ENCODE measurements around the gene ZNRF2. TPM values are rescaled to one million over a fixed set of nuclear protein-coding genes. Genes with fewer than 3 reads are reported as not detected.

ZNRF2 gene
- total RNA-seq, 6 donors from 2014 or later: 20.2 to 44.1 (median 27.1) TPM

DNA sequence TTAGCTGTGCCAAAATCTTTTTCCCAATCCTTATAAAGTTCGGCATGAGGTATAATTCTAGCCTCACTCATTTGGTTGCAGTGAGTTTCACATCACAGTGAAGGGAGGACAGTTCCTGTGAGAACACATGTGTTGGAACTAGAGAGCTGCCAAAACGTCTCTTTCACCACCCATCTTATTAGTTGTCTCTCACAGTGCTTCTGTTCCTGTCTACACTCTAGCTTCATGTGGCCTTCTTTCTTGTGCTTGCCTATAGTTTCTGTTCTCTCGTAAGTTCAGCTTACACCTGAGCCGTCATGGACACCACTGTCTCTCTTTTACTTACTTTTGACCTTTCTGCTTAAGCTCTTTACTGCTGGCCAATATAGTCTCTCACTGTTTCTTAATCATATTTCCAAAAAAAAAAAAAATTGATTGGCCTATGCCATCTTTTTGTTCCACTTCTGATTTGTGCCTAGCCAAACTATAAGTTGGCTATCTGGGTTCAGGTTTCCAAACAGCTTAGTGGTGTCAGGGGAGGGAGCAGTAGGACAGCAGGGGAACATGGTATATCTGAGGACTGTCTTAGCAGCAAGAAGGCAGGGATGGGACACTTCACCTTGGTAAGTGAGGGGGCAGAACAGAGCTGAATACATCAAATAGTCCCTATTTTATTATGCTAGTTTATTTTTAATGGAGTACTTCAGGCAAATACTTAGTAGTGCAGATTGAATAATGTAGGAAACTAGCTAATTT lies 38.0 kb downstream of the ZNRF2 start:
- ATAC-seq (ENCODE audit: low FRiP score in 2 of 2) (peak; percentile 63 to 83), DNase-seq (no peak)
- Histone ChIP-seq H3K27ac (peak overlapping the region; percentile 49 to 71 (median 62)), H3K4me1 (peaks cover 6 to 20% (median 11%) of the 10 kb centered on the region in 4 donors), H3K4me3 (peak overlapping the region in 2 of 4 donors; percentile 15 to 25), H3K9me3 (no peaks in the 10 kb centered on the region), H3K36me3 (peaks cover 0 to 2% (median 0%) of the 10 kb centered on the region in 4 donors), H3K27me3 (no peaks in the 10 kb centered on the region)
- 44 to 62% methylated on average over 4 of the region's 4 CpGs for WGBS, 2 donors
- no peak for TF ChIP-seq EP300 (IDR thresholded peaks at IDR 0.05)
- peak in 1 of 4 donors; percentile 21 for TF ChIP-seq POLR2A (IDR thresholded peaks at IDR 0.05)
- TF ChIP-seq, protein P1, sequence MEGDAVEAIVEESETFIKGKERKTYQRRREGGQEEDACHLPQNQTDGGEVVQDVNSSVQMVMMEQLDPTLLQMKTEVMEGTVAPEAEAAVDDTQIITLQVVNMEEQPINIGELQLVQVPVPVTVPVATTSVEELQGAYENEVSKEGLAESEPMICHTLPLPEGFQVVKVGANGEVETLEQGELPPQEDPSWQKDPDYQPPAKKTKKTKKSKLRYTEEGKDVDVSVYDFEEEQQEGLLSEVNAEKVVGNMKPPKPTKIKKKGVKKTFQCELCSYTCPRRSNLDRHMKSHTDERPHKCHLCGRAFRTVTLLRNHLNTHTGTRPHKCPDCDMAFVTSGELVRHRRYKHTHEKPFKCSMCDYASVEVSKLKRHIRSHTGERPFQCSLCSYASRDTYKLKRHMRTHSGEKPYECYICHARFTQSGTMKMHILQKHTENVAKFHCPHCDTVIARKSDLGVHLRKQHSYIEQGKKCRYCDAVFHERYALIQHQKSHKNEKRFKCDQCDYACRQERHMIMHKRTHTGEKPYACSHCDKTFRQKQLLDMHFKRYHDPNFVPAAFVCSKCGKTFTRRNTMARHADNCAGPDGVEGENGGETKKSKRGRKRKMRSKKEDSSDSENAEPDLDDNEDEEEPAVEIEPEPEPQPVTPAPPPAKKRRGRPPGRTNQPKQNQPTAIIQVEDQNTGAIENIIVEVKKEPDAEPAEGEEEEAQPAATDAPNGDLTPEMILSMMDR (IDR thresholded peaks at IDR 0.05): no peak

DNA sequence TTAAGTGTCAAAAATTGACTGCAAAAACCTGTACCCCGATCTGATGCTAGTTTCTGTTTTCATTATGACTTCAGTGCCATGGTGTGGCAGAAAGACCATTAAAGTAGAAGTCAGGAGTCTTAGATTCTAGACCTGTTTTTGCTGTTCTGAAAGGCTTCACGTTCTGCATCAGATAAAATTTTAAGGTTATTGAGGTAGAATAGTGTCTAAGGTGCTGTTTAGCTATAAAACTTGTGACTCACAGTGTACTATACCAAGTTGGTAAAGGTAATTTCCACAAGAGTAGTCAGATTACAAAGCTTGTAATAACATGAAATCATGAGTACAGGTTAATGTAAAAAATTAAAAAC lies 38.6 kb downstream of the ZNRF2 start:
- no peak for TF ChIP-seq POLR2A (IDR thresholded peaks at IDR 0.05)
- no peak for TF ChIP-seq POLR2AphosphoS5 (IDR thresholded peaks at IDR 0.05)
- TF ChIP-seq EP300 (IDR thresholded peaks at IDR 0.05): no peak
- TF ChIP-seq, protein P1 (IDR thresholded peaks at IDR 0.05): no peak
- ATAC-seq (ENCODE audit: low FRiP score in 2 of 2) (peak in 1 of 2 donors; percentile 12), DNase-seq (no peak)
- 50 to 73% methylated on average over 2 of the region's 2 CpGs for WGBS, 2 donors
- Histone ChIP-seq H3K4me1 (peaks cover 8 to 20% (median 11%) of the 10 kb centered on the region in 4 donors), H3K27me3 (no peaks in the 10 kb centered on the region), H3K27ac (peak overlapping the region; percentile 43 to 71 (median 62)), H3K36me3 (peaks cover 0 to 2% (median 0%) of the 10 kb centered on the region in 4 donors), H3K4me3 (no peak overlapping the region), H3K9me3 (no peaks in the 10 kb centered on the region)

DNA sequence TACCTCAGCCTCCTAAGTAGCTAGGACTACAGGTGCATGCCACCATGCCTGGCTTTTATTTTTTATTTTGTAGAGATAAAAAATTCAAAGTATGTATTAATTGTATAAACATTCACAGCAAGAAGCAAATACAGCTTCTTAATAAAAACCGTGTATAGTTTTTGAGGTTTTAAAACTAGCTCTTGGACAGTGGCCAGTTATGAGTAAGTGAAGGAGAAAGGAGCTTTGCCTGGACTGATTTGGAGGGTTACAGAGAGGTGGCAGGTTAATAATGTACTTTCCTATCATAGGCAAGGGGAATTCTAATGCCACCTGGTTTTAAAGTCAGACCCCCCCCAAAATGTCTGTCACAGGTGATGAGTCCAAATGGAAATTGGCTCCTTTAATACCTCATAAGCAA lies 43.4 kb downstream of the ZNRF2 start:
- H3K36me3 ChIP-seq: peaks cover 0 to 2% (median 0%) of the 10 kb centered on the region in 4 donors
- no peak for ATAC-seq (ENCODE audit: low FRiP score in 2 of 2)
- DNase-seq: no peak

DNA sequence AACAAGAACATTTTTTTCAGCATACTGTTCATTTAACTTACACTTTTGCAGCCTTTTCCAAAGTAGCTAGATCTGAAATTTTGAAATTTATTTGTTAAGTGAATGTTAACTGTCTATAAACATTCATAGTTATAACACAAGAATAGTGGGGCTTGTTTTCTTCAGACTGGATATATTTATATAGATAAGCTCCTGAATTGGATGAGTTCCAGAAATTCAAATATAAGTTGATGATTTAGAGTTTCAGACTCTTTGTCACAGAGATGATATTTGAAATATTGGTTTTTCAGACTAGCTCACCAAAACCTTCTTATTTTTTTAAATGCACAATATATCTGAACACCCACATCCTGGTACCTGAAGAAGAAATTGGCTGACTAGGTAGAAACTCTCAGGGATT lies 44.0 kb downstream of the ZNRF2 start:
- Histone ChIP-seq H3K4me1 (peaks cover 4 to 22% (median 12%) of the 10 kb centered on the region in 4 donors), H3K4me3 (no peak overlapping the region), H3K36me3 (peaks cover 0 to 2% (median 0%) of the 10 kb centered on the region in 4 donors), H3K27ac (no peak overlapping the region), H3K27me3 (no peaks in the 10 kb centered on the region), H3K9me3 (no peaks in the 10 kb centered on the region)
- no peak for TF ChIP-seq EP300 (IDR thresholded peaks at IDR 0.05)
- TF ChIP-seq POLR2A (IDR thresholded peaks at IDR 0.05): no peak
- no peak for TF ChIP-seq POLR2AphosphoS5 (IDR thresholded peaks at IDR 0.05)
- TF ChIP-seq, protein P1 (IDR thresholded peaks at IDR 0.05): no peak
- DNase-seq (no peak), ATAC-seq (ENCODE audit: low FRiP score in 2 of 2) (no peak)

More for the DNA sequence above, 43.4 kb downstream of the ZNRF2 start:
- no peak overlapping the region for H3K27ac ChIP-seq
- TF ChIP-seq, protein P1 (IDR thresholded peaks at IDR 0.05): no peak
- TF ChIP-seq EP300 (IDR thresholded peaks at IDR 0.05) (no peak), POLR2AphosphoS5 (IDR thresholded peaks at IDR 0.05) (no peak), POLR2A (IDR thresholded peaks at IDR 0.05) (no peak)
- H3K4me1 ChIP-seq: peaks cover 4 to 26% (median 12%) of the 10 kb centered on the region in 4 donors
- no peaks in the 10 kb centered on the region for H3K27me3 ChIP-seq
- 26 to 42% methylated on average over 1 of the region's 1 CpG for WGBS, 2 donors
- no peaks in the 10 kb centered on the region for H3K9me3 ChIP-seq
- H3K4me3 ChIP-seq: no peak overlapping the region

DNA sequence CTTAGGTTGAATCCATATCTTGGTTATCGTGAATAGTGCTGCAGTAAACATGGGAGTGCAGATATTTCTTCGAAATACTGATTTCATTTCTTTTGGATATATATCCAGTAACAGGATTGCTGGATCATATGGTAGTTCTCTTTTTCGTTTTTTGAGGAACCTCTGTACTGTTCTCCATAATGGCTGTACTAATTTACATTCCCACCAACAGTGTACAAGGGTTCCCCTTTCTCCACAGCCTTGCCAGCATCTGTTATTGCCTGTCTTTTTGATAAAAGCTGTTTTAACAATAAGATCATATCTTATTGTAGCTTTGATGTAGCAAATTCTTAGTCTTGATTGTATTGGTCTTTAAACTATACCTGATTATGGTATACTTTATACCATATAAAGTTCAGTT lies 45.3 kb downstream of the ZNRF2 start:
- Histone ChIP-seq H3K27ac (no peak overlapping the region), H3K27me3 (no peaks in the 10 kb centered on the region), H3K4me3 (no peak overlapping the region), H3K4me1 (peaks cover 4 to 22% (median 12%) of the 10 kb centered on the region in 4 donors), H3K9me3 (no peaks in the 10 kb centered on the region), H3K36me3 (no peaks in the 10 kb centered on the region)
- DNase-seq (no peak), ATAC-seq (ENCODE audit: low FRiP score in 2 of 2) (no peak)
- 71 to 78% methylated on average over 3 of the region's 3 CpGs for WGBS, 2 donors
- TF ChIP-seq POLR2AphosphoS5 (IDR thresholded peaks at IDR 0.05): no peak
- no peak for TF ChIP-seq POLR2A (IDR thresholded peaks at IDR 0.05)
- no peak for TF ChIP-seq EP300 (IDR thresholded peaks at IDR 0.05)
- TF ChIP-seq, protein P1 (IDR thresholded peaks at IDR 0.05): no peak
